Endothelial cell of umbilical vein (primary cell): Measurements from ENCODE around the gene PDK1.

Experiments
- EZH2 ChIP-seq: IDR thresholded peaks from 2 replicates; pipeline ENCODE4 v1.6.1; 2012; ENCODE audit warnings: borderline replicate concordance, low read depth, mild to moderate bottlenecking, moderate library complexity, low read length, inconsistent platforms; ENCODE audit not compliant: severe bottlenecking
- FOS ChIP-seq: IDR thresholded peaks from 2 replicates; pipeline ENCODE4 v1.6.1; 2011; ENCODE audit warnings: mild to moderate bottlenecking, low read length, moderate library complexity, borderline replicate concordance; ENCODE audit not compliant: insufficient read depth
- GATA2 ChIP-seq: IDR thresholded peaks from 2 replicates; pipeline ENCODE4 v1.7.0; 2011; ENCODE audit warnings: low read depth, mild to moderate bottlenecking, moderate library complexity, mixed read lengths, low read length; ENCODE audit not compliant: insufficient read length, insufficient read depth
- MYC ChIP-seq: IDR thresholded peaks from one replicate; pipeline ENCODE4 v1.6.1; 2011; ENCODE audit warnings: mild to moderate bottlenecking, low read depth, low read length
- POLR2A ChIP-seq: IDR thresholded peaks from 2 replicates; pipeline ENCODE4 v1.6.1; 2012; ENCODE audit warnings: low read depth, mild to moderate bottlenecking, control low read depth, low read length
- POLR2AphosphoS5 ChIP-seq: IDR thresholded peaks from 2 replicates; pipeline ENCODE4 v1.6.1; 2012; ENCODE audit warnings: low read depth, mild to moderate bottlenecking, control low read depth, low read length, moderate library complexity; ENCODE audit not compliant: insufficient read depth
- TF ChIP-seq, protein P1 (sequence below), 2 donors: IDR thresholded peaks; 1 replicate in 1 of 2; 2 replicates in 1 of 2; pipeline ENCODE4 v1.5.1; 2011; ENCODE audit warnings: low read length in 2 of 2, mild to moderate bottlenecking in 2 of 2, moderate library complexity in 2 of 2, control low read depth in 1 of 2, inconsistent platforms in 1 of 2, low read depth in 1 of 2; ENCODE audit not compliant: insufficient read depth in 1 of 2; ENCODE audit errors: extremely low read depth in 1 of 2

DNA sequence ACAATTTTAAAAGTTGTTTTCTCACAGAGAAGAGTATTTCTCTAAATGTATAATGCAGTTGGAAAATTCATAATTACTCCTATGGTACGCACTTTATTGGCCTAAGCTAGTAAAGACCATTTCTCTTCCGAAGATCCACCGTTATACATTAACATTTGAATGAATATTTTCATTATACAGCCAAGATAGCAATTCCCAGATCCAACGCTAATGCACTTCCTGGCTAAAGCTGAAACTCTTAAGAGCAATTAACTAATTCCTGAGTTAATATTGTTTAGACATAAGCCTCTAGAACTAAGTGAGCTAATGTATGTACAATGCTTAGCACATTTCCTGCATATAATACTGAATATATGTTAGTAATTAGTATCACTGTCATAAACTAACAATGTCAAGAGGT lies 56.2 kb downstream of the PDK1 start:
- TF ChIP-seq, protein P1, sequence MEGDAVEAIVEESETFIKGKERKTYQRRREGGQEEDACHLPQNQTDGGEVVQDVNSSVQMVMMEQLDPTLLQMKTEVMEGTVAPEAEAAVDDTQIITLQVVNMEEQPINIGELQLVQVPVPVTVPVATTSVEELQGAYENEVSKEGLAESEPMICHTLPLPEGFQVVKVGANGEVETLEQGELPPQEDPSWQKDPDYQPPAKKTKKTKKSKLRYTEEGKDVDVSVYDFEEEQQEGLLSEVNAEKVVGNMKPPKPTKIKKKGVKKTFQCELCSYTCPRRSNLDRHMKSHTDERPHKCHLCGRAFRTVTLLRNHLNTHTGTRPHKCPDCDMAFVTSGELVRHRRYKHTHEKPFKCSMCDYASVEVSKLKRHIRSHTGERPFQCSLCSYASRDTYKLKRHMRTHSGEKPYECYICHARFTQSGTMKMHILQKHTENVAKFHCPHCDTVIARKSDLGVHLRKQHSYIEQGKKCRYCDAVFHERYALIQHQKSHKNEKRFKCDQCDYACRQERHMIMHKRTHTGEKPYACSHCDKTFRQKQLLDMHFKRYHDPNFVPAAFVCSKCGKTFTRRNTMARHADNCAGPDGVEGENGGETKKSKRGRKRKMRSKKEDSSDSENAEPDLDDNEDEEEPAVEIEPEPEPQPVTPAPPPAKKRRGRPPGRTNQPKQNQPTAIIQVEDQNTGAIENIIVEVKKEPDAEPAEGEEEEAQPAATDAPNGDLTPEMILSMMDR (IDR thresholded peaks at IDR 0.05; ENCODE audit: extremely low read depth in 1 of 2, insufficient read depth in 1 of 2, low read depth in 1 of 2, low read length in 2 of 2) = no peak
- no peak for TF ChIP-seq MYC
- no peak for TF ChIP-seq POLR2A
- TF ChIP-seq POLR2AphosphoS5 = no peak
- TF ChIP-seq EZH2 = no peak
- no peak for TF ChIP-seq GATA2
- TF ChIP-seq FOS = no peak
